GM18517 (cell line): ENCODE results near the gene TACC3.
A peak's percentile ranks its signal among the peaks of the same experiment; 100 is the strongest.

Source experiments
- ATAC-seq: cut with Tn5 transposase; IDR thresholded peaks from one replicate; pipeline ENCODE4 v1.9.1; 2021; ENCODE audit warnings: mild to moderate bottlenecking, moderate library complexity; ENCODE audit not compliant: unreplicated experiment

The TACC3 gene

GRCh38 chr4:1721003-1721665 lies at the start of gene TACC3, which contains the start of gene TMEM129:
Gene TACC3, plus strand, starts transcription at chr4:1721521. Its CDS starts 1,901 bp downstream, at chr4:1723422.
Gene TMEM129, minus strand, starts transcription at chr4:1721323. Its CDS starts 486 bp downstream, at chr4:1720837.
- peak; percentile 73 for ATAC-seq

- ATAC-seq: no peak
Measured at GRCh38 chr4:1673671-1674070, 47.6 kb upstream of the TACC3 start.

- ATAC-seq: no peak
Measured at GRCh38 chr4:1674682-1675081, 46.6 kb upstream of the TACC3 start.

- ATAC-seq: no peak
Measured at GRCh38 chr4:1675136-1675801, 46.1 kb upstream of the TACC3 start.

- ATAC-seq: no peak
Measured at GRCh38 chr4:1675802-1676137, 45.6 kb upstream of the TACC3 start.

GRCh38 chr4:1676605-1677525 lies 44.5 kb upstream of the TACC3 start:
- no peak for ATAC-seq

- ATAC-seq: no peak
Measured at GRCh38 chr4:1678244-1678643, 43.1 kb upstream of the TACC3 start.

- ATAC-seq: no peak
Measured at GRCh38 chr4:1682860-1683259, 38.5 kb upstream of the TACC3 start.

- ATAC-seq: no peak
Measured at GRCh38 chr4:1683261-1683735, 38.0 kb upstream of the TACC3 start.

- peak; percentile 58 for ATAC-seq
Measured at GRCh38 chr4:1683736-1684505, 37.4 kb upstream of the TACC3 start, which contains the start of gene FAM53A. Gene FAM53A, minus strand, starts transcription at chr4:1684313. Its CDS starts 15,572 bp downstream, at chr4:1668741.

GRCh38 chr4:1684506-1685234 lies 36.7 kb upstream of the TACC3 start:
- ATAC-seq: peak; percentile 22

- no peak for ATAC-seq
Measured at GRCh38 chr4:1685235-1686150, 35.8 kb upstream of the TACC3 start.

- no peak for ATAC-seq
Measured at GRCh38 chr4:1686440-1687036, 34.8 kb upstream of the TACC3 start.

- no peak for ATAC-seq
Measured at GRCh38 chr4:1690698-1691097, 30.6 kb upstream of the TACC3 start.

GRCh38 chr4:1691737-1692373 lies 29.5 kb upstream of the TACC3 start:
- no peak for ATAC-seq

- ATAC-seq: peak; percentile 75
Measured at GRCh38 chr4:1693131-1693896, 28.0 kb upstream of the TACC3 start.

GRCh38 chr4:1695913-1696312 lies 25.4 kb upstream of the TACC3 start:
- ATAC-seq: no peak
